ENCODE measurements around the gene PAAF1. TPM values are rescaled to one million over a fixed set of nuclear protein-coding genes. Genes with fewer than 3 reads are reported as not detected.
"Not testable (repeated sequence)": the region's sequence is repeated elsewhere in the genome, so short reads cannot be mapped to it uniquely, and the experiment has no call there.

The PAAF1 gene
- polyA plus RNA-seq, 1 donor from 2014 or later = 16.8 TPM

- Mint-ChIP-seq H3K27ac (no peak overlapping the region), H3K36me3 (peaks cover 11% of the 10 kb centered on the region), H3K9me3 (no peaks in the 10 kb centered on the region), H3K4me1 (peaks cover 0 to 2% (median 0%) of the 10 kb centered on the region in 3 donors), H3K27me3 (no peaks in the 10 kb centered on the region), H3K4me3 (no peak overlapping the region)
These were observed 35.2 kb downstream of the PAAF1 start for GRCh38 chr11:73912026-73912425.

- H3K36me3 Mint-ChIP-seq = peaks cover 12% of the 10 kb centered on the region
- no peaks in the 10 kb centered on the region for H3K27me3 Mint-ChIP-seq
- no peak overlapping the region for H3K27ac Mint-ChIP-seq
- no peak overlapping the region for H3K4me3 Mint-ChIP-seq
- no peaks in the 10 kb centered on the region for H3K9me3 Mint-ChIP-seq
- H3K4me1 Mint-ChIP-seq = peaks cover 0 to 2% (median 0%) of the 10 kb centered on the region in 3 donors
These were observed 36.7 kb downstream of the PAAF1 start for GRCh38 chr11:73913472-73913871.

- H3K27me3 Mint-ChIP-seq = no peaks in the 10 kb centered on the region
- H3K4me3 Mint-ChIP-seq = no peak overlapping the region
- H3K27ac Mint-ChIP-seq = no peak overlapping the region
- peaks cover 19% of the 10 kb centered on the region for H3K36me3 Mint-ChIP-seq
- H3K4me1 Mint-ChIP-seq = peaks cover 0 to 2% (median 0%) of the 10 kb centered on the region in 3 donors
- no peaks in the 10 kb centered on the region for H3K9me3 Mint-ChIP-seq
These were observed 37.5 kb downstream of the PAAF1 start for GRCh38 chr11:73914284-73914683.

- Mint-ChIP-seq H3K4me3 (no peak overlapping the region), H3K27ac (peak overlapping the region in 1 of 3 donors; percentile 81), H3K27me3 (no peaks in the 10 kb centered on the region), H3K36me3 (peaks cover 19% of the 10 kb centered on the region), H3K4me1 (peaks cover 0 to 2% (median 0%) of the 10 kb centered on the region in 3 donors), H3K9me3 (no peaks in the 10 kb centered on the region)
These were observed 39.6 kb downstream of the PAAF1 start for GRCh38 chr11:73916435-73916834.

GRCh38 chr11:73921180-73921579 is 44.4 kb downstream of the PAAF1 start:
- no peak overlapping the region for H3K27ac Mint-ChIP-seq

GRCh38 chr11:73929388-73929787 is 52.6 kb downstream of the PAAF1 start:
- Mint-ChIP-seq H3K4me3 (no peak overlapping the region), H3K9me3 (no peaks in the 10 kb centered on the region), H3K4me1 (no peaks in the 10 kb centered on the region), H3K36me3 (peaks cover 7% of the 10 kb centered on the region), H3K27ac (no peak overlapping the region), H3K27me3 (no peaks in the 10 kb centered on the region)

More at GRCh38 chr11:73921180-73921579, 44.4 kb downstream of the PAAF1 start:
- no peaks in the 10 kb centered on the region for H3K9me3 Mint-ChIP-seq
- no peaks in the 10 kb centered on the region for H3K27me3 Mint-ChIP-seq
- H3K36me3 Mint-ChIP-seq = peaks cover 20% of the 10 kb centered on the region
- no peaks in the 10 kb centered on the region for H3K4me1 Mint-ChIP-seq
- no peak overlapping the region for H3K4me3 Mint-ChIP-seq

GRCh38 chr11:73931039-73931645 is 54.3 kb downstream of the PAAF1 start:
- Mint-ChIP-seq H3K36me3 (peaks cover 5% of the 10 kb centered on the region), H3K9me3 (no peaks in the 10 kb centered on the region), H3K27me3 (no peaks in the 10 kb centered on the region), H3K27ac (peak overlapping the region in 1 of 3 donors; percentile 39), H3K4me3 (no peak overlapping the region), H3K4me1 (no peaks in the 10 kb centered on the region)

GRCh38 chr11:73931951-73932350 is 55.2 kb downstream of the PAAF1 start:
- Mint-ChIP-seq H3K4me1 (no peaks in the 10 kb centered on the region), H3K27ac (no peak overlapping the region), H3K36me3 (peaks cover 5% of the 10 kb centered on the region), H3K9me3 (no peaks in the 10 kb centered on the region), H3K27me3 (no peaks in the 10 kb centered on the region), H3K4me3 (no peak overlapping the region)

GRCh38 chr11:73932781-73933180 is 56.0 kb downstream of the PAAF1 start:
- Mint-ChIP-seq H3K4me1 (no peaks in the 10 kb centered on the region), H3K4me3 (no peak overlapping the region), H3K27ac (no peak overlapping the region), H3K36me3 (peaks cover 5% of the 10 kb centered on the region), H3K9me3 (no peaks in the 10 kb centered on the region), H3K27me3 (no peaks in the 10 kb centered on the region)

- H3K4me3 Mint-ChIP-seq = not testable (repeated sequence)
These were observed 59.2 kb downstream of the PAAF1 start for GRCh38 chr11:73936047-73936446.

GRCh38 chr11:73939096-73939495 is 62.3 kb downstream of the PAAF1 start:
- peaks cover 3% of the 10 kb centered on the region for H3K36me3 Mint-ChIP-seq
- no peak overlapping the region for H3K4me3 Mint-ChIP-seq
- no peaks in the 10 kb centered on the region for H3K27me3 Mint-ChIP-seq
- H3K4me1 Mint-ChIP-seq = no peaks in the 10 kb centered on the region
- no peak overlapping the region for H3K27ac Mint-ChIP-seq
- H3K9me3 Mint-ChIP-seq = no peaks in the 10 kb centered on the region

More at GRCh38 chr11:73936047-73936446, 59.2 kb downstream of the PAAF1 start:
- not testable (repeated sequence) for H3K27me3 Mint-ChIP-seq, H3K9me3 Mint-ChIP-seq, H3K4me1 Mint-ChIP-seq, H3K36me3 Mint-ChIP-seq, H3K27ac Mint-ChIP-seq

- H3K27me3 Mint-ChIP-seq = no peaks in the 10 kb centered on the region
- H3K27ac Mint-ChIP-seq = no peak overlapping the region
- no peaks in the 10 kb centered on the region for H3K9me3 Mint-ChIP-seq
- peaks cover 3% of the 10 kb centered on the region for H3K36me3 Mint-ChIP-seq
- no peaks in the 10 kb centered on the region for H3K4me1 Mint-ChIP-seq
- H3K4me3 Mint-ChIP-seq = no peak overlapping the region
These were observed 64.2 kb downstream of the PAAF1 start for GRCh38 chr11:73940801-73941570.

- no peak overlapping the region for H3K4me3 Mint-ChIP-seq
- H3K27ac Mint-ChIP-seq = no peak overlapping the region
- H3K27me3 Mint-ChIP-seq = no peaks in the 10 kb centered on the region
- no peaks in the 10 kb centered on the region for H3K9me3 Mint-ChIP-seq
- H3K36me3 Mint-ChIP-seq = peaks cover 3% of the 10 kb centered on the region
- H3K4me1 Mint-ChIP-seq = no peaks in the 10 kb centered on the region
These were observed 65.2 kb downstream of the PAAF1 start for GRCh38 chr11:73942010-73942409.

- Mint-ChIP-seq H3K27me3 (no peaks in the 10 kb centered on the region), H3K4me1 (no peaks in the 10 kb centered on the region)
These were observed 67.3 kb downstream of the PAAF1 start for GRCh38 chr11:73944085-73944484.

GRCh38 chr11:73944901-73945300 is 68.1 kb downstream of the PAAF1 start:
- Mint-ChIP-seq H3K9me3 (no peaks in the 10 kb centered on the region), H3K4me1 (no peaks in the 10 kb centered on the region), H3K27me3 (no peaks in the 10 kb centered on the region), H3K4me3 (no peak overlapping the region), H3K36me3 (peaks cover 7% of the 10 kb centered on the region), H3K27ac (peak overlapping the region in 1 of 3 donors; percentile 33)

More at GRCh38 chr11:73944085-73944484, 67.3 kb downstream of the PAAF1 start:
- H3K4me3 Mint-ChIP-seq = no peak overlapping the region
- H3K27ac Mint-ChIP-seq = no peak overlapping the region
- H3K36me3 Mint-ChIP-seq = peaks cover 7% of the 10 kb centered on the region
- no peaks in the 10 kb centered on the region for H3K9me3 Mint-ChIP-seq

GRCh38 chr11:73945396-73945795 is 68.6 kb downstream of the PAAF1 start:
- peak overlapping the region in 1 of 3 donors; percentile 33 for H3K27ac Mint-ChIP-seq
- H3K9me3 Mint-ChIP-seq = no peaks in the 10 kb centered on the region
- no peaks in the 10 kb centered on the region for H3K27me3 Mint-ChIP-seq
- H3K4me1 Mint-ChIP-seq = no peaks in the 10 kb centered on the region
- peaks cover 4% of the 10 kb centered on the region for H3K36me3 Mint-ChIP-seq
- H3K4me3 Mint-ChIP-seq = no peak overlapping the region
